ENCODE data around the gene PHF20. TPM values are rescaled to one million over a fixed set of nuclear protein-coding genes. Genes with fewer than 3 reads are reported as not detected.

The PHF20 gene
- polyA plus RNA-seq, 1 donor (not counting 4 experiments of a cell fraction or from before 2014, with no cell fraction given), result 31.9 TPM

DNA sequence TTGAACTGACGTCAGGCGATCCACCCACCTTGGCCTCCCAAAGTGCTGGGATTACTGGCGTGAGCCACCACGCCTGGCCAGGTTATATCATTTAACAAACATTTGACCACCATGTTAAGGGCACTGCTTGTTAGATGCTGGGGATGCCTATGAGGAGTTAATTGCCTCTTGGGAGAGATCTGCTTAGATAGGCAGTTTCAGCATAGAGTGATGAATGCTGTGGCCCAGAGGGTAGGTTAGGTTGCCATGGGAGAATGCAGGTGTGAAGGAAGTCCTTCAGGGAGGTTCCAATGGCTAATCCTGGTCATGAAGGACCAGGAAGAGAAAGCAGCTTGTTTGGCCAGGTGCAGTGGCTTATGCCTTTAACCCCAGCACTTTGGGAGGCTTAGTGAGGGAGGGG is 17.0 kb downstream of the PHF20 start:
- Histone ChIP-seq H3K9me1 (ENCODE audit: control insufficient read depth, extremely low read depth, insufficient read depth, low read length) (peaks cover 3% of the 10 kb centered on the region), H3K9me3 (ENCODE audit: control insufficient read depth, low read depth, low read length) (no peaks in the 10 kb centered on the region), H3K4me3 (ENCODE audit: control insufficient read depth in 2 of 3, extremely low read depth in 1 of 3, insufficient read depth in 2 of 3, low read depth in 1 of 3, low read length in 3 of 3) (no peak overlapping the region), H3K9ac (ENCODE audit: control insufficient read depth, extremely low read depth, insufficient read depth, low read length) (no peak overlapping the region), H3K4me1 (ENCODE audit: control insufficient read depth, extremely low read depth, insufficient read depth, low read length) (peaks cover 6% of the 10 kb centered on the region), H3K27me3 (ENCODE audit: control insufficient read depth, extremely low read depth, insufficient read depth, low read length) (no peaks in the 10 kb centered on the region), H3K36me3 (ENCODE audit: control insufficient read depth in 2 of 2, extremely low read depth in 1 of 2, insufficient read depth in 2 of 2, low read length in 2 of 2) (peaks cover 4 to 16% of the 10 kb centered on the region in 2 experiments), H3K4me2 (ENCODE audit: control insufficient read depth, extremely low read depth, insufficient read depth, low read depth, low read length) (no peak overlapping the region), H3K27ac (ENCODE audit: control insufficient read depth, insufficient read depth, low read length) (no peak overlapping the region), H2AFZ (ENCODE audit: control insufficient read depth, low read length) (no peak overlapping the region), H3K79me2 (ENCODE audit: control insufficient read depth, insufficient read depth, low read length) (peaks cover 25% of the 10 kb centered on the region), H4K20me1 (ENCODE audit: control insufficient read depth, extremely low read depth, insufficient read depth, low read length) (no peaks in the 10 kb centered on the region)
- no peak for TF ChIP-seq EZH2 (IDR thresholded peaks at IDR 0.05; ENCODE audit: low read length)
- TF ChIP-seq, protein P1, sequence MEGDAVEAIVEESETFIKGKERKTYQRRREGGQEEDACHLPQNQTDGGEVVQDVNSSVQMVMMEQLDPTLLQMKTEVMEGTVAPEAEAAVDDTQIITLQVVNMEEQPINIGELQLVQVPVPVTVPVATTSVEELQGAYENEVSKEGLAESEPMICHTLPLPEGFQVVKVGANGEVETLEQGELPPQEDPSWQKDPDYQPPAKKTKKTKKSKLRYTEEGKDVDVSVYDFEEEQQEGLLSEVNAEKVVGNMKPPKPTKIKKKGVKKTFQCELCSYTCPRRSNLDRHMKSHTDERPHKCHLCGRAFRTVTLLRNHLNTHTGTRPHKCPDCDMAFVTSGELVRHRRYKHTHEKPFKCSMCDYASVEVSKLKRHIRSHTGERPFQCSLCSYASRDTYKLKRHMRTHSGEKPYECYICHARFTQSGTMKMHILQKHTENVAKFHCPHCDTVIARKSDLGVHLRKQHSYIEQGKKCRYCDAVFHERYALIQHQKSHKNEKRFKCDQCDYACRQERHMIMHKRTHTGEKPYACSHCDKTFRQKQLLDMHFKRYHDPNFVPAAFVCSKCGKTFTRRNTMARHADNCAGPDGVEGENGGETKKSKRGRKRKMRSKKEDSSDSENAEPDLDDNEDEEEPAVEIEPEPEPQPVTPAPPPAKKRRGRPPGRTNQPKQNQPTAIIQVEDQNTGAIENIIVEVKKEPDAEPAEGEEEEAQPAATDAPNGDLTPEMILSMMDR (optimal IDR thresholded peaks at IDR 0.05 in 1 of 3, IDR thresholded peaks at IDR 0.05 in 1 of 3, conservative IDR thresholded peaks at IDR 0.05 in 1 of 3; ENCODE audit: extremely low read depth in 1 of 3, insufficient read depth in 2 of 3, low read length in 3 of 3), result no peak
- DNase-seq (ENCODE audit: low read depth, low spot score) (no peak), FAIRE-seq (no peak)
- dilution Hi-C loops (cut with MboI; ENCODE audit: extremely low pct_ligation_motif_present, low sequenced_read_pairs), result no loop called here

DNA sequence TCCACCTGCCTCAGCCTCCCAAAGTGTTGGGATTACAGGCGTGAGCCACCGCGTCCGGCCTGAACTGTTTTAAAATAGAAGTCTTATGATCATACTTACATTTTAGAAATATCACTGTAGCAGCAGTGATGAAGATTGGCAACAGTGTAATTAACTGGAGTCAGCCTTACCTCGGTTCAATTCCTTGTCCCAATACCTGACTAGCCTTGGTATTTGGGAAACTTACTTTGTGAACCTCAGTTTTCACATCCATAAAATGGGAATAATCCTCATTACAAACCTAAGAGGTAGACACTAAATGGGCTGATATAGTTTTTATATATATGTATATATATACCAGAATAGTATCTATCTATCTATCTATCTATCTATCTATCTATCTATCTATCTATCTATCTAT is 19.3 kb downstream of the PHF20 start:
- Histone ChIP-seq H3K79me2 (ENCODE audit: control insufficient read depth, insufficient read depth, low read length) (peaks cover 27% of the 10 kb centered on the region), H3K27ac (ENCODE audit: control insufficient read depth, insufficient read depth, low read length) (no peak overlapping the region), H3K9me3 (ENCODE audit: control insufficient read depth, low read depth, low read length) (no peaks in the 10 kb centered on the region), H3K9ac (ENCODE audit: control insufficient read depth, extremely low read depth, insufficient read depth, low read length) (no peak overlapping the region), H2AFZ (ENCODE audit: control insufficient read depth, low read length) (no peak overlapping the region), H3K9me1 (ENCODE audit: control insufficient read depth, extremely low read depth, insufficient read depth, low read length) (peaks cover 3% of the 10 kb centered on the region), H3K4me3 (ENCODE audit: control insufficient read depth in 2 of 3, extremely low read depth in 1 of 3, insufficient read depth in 2 of 3, low read depth in 1 of 3, low read length in 3 of 3) (no peak overlapping the region), H3K4me2 (ENCODE audit: control insufficient read depth, extremely low read depth, insufficient read depth, low read depth, low read length) (no peak overlapping the region), H3K4me1 (ENCODE audit: control insufficient read depth, extremely low read depth, insufficient read depth, low read length) (peaks cover 6% of the 10 kb centered on the region), H3K27me3 (ENCODE audit: control insufficient read depth, extremely low read depth, insufficient read depth, low read length) (no peaks in the 10 kb centered on the region), H3K36me3 (ENCODE audit: control insufficient read depth in 2 of 2, extremely low read depth in 1 of 2, insufficient read depth in 2 of 2, low read length in 2 of 2) (peaks cover 4 to 13% of the 10 kb centered on the region in 2 experiments), H4K20me1 (ENCODE audit: control insufficient read depth, extremely low read depth, insufficient read depth, low read length) (no peaks in the 10 kb centered on the region)
- no peak for TF ChIP-seq EZH2 (IDR thresholded peaks at IDR 0.05; ENCODE audit: low read length)
- TF ChIP-seq, protein P1 (optimal IDR thresholded peaks at IDR 0.05 in 1 of 3, IDR thresholded peaks at IDR 0.05 in 1 of 3, conservative IDR thresholded peaks at IDR 0.05 in 1 of 3; ENCODE audit: extremely low read depth in 1 of 3, insufficient read depth in 2 of 3, low read length in 3 of 3), result no peak
- dilution Hi-C loops (cut with MboI; ENCODE audit: extremely low pct_ligation_motif_present, low sequenced_read_pairs), result no loop called here
- FAIRE-seq (no peak), DNase-seq (ENCODE audit: low read depth, low spot score) (no peak)
